Measurements from ENCODE around the gene TECRL. TPM values are rescaled to one million over a fixed set of nuclear protein-coding genes. Genes with fewer than 3 reads are reported as not detected.

Gene TECRL
- total RNA-seq, 1 experiment from 2014 or later, result not detected

DNA sequence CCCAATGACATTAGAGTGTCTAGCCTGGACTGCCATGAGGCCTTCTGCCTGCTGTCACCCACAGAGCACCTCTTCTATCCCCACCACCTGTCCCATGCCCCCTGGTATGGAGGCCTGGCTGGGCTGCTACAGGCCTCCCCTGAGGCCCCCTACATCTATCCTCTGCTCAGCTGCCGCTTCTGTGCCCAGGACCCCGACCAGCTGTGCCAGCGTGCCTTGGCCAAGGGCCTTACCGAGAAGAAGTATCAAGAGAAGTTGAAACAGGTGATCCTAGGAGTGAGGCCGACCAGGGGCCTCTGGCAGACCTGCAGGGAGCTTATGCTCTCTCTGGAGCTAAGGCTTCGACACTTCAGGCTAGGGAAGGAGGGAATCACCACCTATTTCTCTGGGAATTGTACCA lies 21.7 kb upstream of the TECRL start:
- ATAC-seq (no peak), DNase-seq (ENCODE audit: low read depth, low spot score) (no peak)
- H3K4me3 ChIP-seq (replicated peaks in 1 of 2; ENCODE audit: low read depth in 1 of 2, low read length in 2 of 2), result no peak overlapping the region
- no peak overlapping the region for H3K4me2 ChIP-seq (ENCODE audit: low read length)
- ChIA-PET POLR2A (no interaction called here), CTCF (no interaction called here), RAD21 (ENCODE audit: low non-redundant PET in 1 of 2, low total read pairs in 2 of 2, uncharacterized antibody in 2 of 2, unreplicated experiment in 2 of 2) (no interaction called here)
- H3K79me2 ChIP-seq (ENCODE audit: insufficient read depth, low read length), result no peaks in the 10 kb centered on the region
- H4K20me1 ChIP-seq (ENCODE audit: insufficient read depth), result no peaks in the 10 kb centered on the region; the same call in 1 of the 2 replicates
- BruUV-seq (replicated peaks), result no TSS peak
- no peak for TF ChIP-seq REST (IDR thresholded peaks at IDR 0.05; ENCODE audit: low read depth)
- TF ChIP-seq, protein P1, sequence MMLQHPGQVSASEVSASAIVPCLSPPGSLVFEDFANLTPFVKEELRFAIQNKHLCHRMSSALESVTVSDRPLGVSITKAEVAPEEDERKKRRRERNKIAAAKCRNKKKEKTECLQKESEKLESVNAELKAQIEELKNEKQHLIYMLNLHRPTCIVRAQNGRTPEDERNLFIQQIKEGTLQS (IDR thresholded peaks at IDR 0.05), result no peak
- no peak for TF ChIP-seq SRF (IDR thresholded peaks at IDR 0.05; ENCODE audit: low read depth)
- TF ChIP-seq SIN3A (IDR thresholded peaks at IDR 0.05; ENCODE audit: low read depth), result no peak
- TF ChIP-seq SP1 (IDR thresholded peaks at IDR 0.05; ENCODE audit: low read depth), result no peak
- no peaks in the 10 kb centered on the region for H3K9me2 ChIP-seq (ENCODE audit: insufficient read depth)
- peaks cover 7 to 18% of the 10 kb centered on the region in 2 experiments; a peak in 2 of 4 replicates for H3K9me3 ChIP-seq (ENCODE audit: control insufficient read depth in 1 of 2, insufficient read depth in 1 of 2, low read depth in 1 of 2, low read length in 2 of 2)
- no peak overlapping the region for H2AFZ ChIP-seq (ENCODE audit: low read depth, low read length, poor library complexity, severe bottlenecking)
- no peaks in the 10 kb centered on the region for H3K36me3 ChIP-seq (ENCODE audit: control insufficient read depth in 1 of 2, insufficient read depth in 2 of 2, low read length in 2 of 2)
- no peak overlapping the region for H3K9ac ChIP-seq (ENCODE audit: low read length)
- H3K27ac ChIP-seq (ENCODE audit: low read depth, low read length), result no peak overlapping the region
- intact Hi-C loops (cut with micrococcal nuclease), result no loop called here
- no peaks in the 10 kb centered on the region for H3K27me3 ChIP-seq (ENCODE audit: insufficient read depth, low read length)
- no peaks in the 10 kb centered on the region for H3K4me1 ChIP-seq (ENCODE audit: control insufficient read depth in 1 of 2, insufficient read depth in 2 of 2, low read length in 2 of 2)

DNA sequence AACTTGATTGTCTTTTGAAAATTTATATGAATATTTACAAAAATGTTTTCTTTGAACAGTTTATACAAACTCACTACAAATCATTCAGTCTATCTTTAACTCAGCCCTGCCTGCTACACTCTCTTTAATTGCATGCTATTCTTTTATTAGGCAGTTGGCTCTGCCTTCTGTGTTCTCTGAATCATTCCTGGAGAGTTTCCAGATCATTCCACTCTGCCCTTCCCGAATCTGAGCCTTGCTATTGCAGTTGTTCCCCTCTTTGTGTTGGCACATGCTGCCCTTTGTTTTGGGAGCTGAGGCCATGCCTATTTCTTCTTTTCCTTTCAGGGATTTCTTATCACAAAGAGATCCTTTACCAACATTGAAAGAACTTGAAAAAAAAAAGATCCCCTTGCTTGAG lies 8.7 kb upstream of the TECRL start:
- ATAC-seq (no peak), DNase-seq (ENCODE audit: low read depth, low spot score) (no peak)
- Histone ChIP-seq H3K9ac (ENCODE audit: low read length) (no peak overlapping the region), H3K9me3 (ENCODE audit: control insufficient read depth in 1 of 2, insufficient read depth in 1 of 2, low read depth in 1 of 2, low read length in 2 of 2) (peaks cover 5 to 22% of the 10 kb centered on the region in 2 experiments; a peak in 2 of 4 replicates), H4K20me1 (ENCODE audit: insufficient read depth) (no peaks in the 10 kb centered on the region; the same call in 1 of the 2 replicates), H3K4me2 (ENCODE audit: low read length) (no peak overlapping the region), H3K36me3 (ENCODE audit: control insufficient read depth in 1 of 2, insufficient read depth in 2 of 2, low read length in 2 of 2) (no peaks in the 10 kb centered on the region), H3K4me1 (ENCODE audit: control insufficient read depth in 1 of 2, insufficient read depth in 2 of 2, low read length in 2 of 2) (no peaks in the 10 kb centered on the region), H3K27me3 (ENCODE audit: insufficient read depth, low read length) (no peaks in the 10 kb centered on the region), H3K4me3 (replicated peaks in 1 of 2; ENCODE audit: low read depth in 1 of 2, low read length in 2 of 2) (no peak overlapping the region), H2AFZ (ENCODE audit: low read depth, low read length, poor library complexity, severe bottlenecking) (no peak overlapping the region), H3K27ac (ENCODE audit: low read depth, low read length) (no peak overlapping the region), H3K9me2 (ENCODE audit: insufficient read depth) (no peaks in the 10 kb centered on the region), H3K79me2 (ENCODE audit: insufficient read depth, low read length) (no peaks in the 10 kb centered on the region)
- intact Hi-C loops (cut with micrococcal nuclease), result no loop called here
- RAD21 ChIA-PET (ENCODE audit: low non-redundant PET in 1 of 2, low total read pairs in 2 of 2, uncharacterized antibody in 2 of 2, unreplicated experiment in 2 of 2), result no interaction called here
- POLR2A ChIA-PET, result no interaction called here
- no TSS peak for BruUV-seq (replicated peaks)
- CTCF ChIA-PET, result no interaction called here
- TF ChIP-seq POLR2A (IDR thresholded peaks at IDR 0.05; ENCODE audit: borderline replicate concordance, extremely low read depth, insufficient read depth, insufficient read length) (no peak), POLR2AphosphoS5 (IDR thresholded peaks at IDR 0.05; ENCODE audit: low read depth, low read length) (no peak), SRF (IDR thresholded peaks at IDR 0.05; ENCODE audit: low read depth) (no peak), CEBPB (IDR thresholded peaks at IDR 0.05; ENCODE audit: low read depth) (no peak), FOSL1 (IDR thresholded peaks at IDR 0.05; ENCODE audit: low read depth) (no peak), ELF1 (IDR thresholded peaks at IDR 0.05; ENCODE audit: borderline replicate concordance, low read depth) (no peak), RAD21 (IDR thresholded peaks at IDR 0.05; ENCODE audit: low read depth) (no peak), ZFX (IDR thresholded peaks at IDR 0.05) (no peak), EZH2phosphoT487 (IDR thresholded peaks at IDR 0.05; ENCODE audit: borderline replicate concordance) (no peak), SP1 (IDR thresholded peaks at IDR 0.05; ENCODE audit: low read depth) (no peak), EZH2 (IDR thresholded peaks at IDR 0.05) (no peak), YY1 (IDR thresholded peaks at IDR 0.05; ENCODE audit: extremely low read depth, insufficient replicate concordance, low read depth, low read length) (no peak)
- TF ChIP-seq, protein P1 (IDR thresholded peaks at IDR 0.05), result no peak
- TF ChIP-seq, protein P2, sequence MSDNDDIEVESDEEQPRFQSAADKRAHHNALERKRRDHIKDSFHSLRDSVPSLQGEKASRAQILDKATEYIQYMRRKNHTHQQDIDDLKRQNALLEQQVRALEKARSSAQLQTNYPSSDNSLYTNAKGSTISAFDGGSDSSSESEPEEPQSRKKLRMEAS (IDR thresholded peaks at IDR 0.05), result no peak

All from HCT116 (cell line).